Left ventricle myocardium inferior (tissue), 1 donor: ENCODE data around the gene MEGF11. TPM values are rescaled to one million over a fixed set of nuclear protein-coding genes. Genes with fewer than 3 reads are reported as not detected.

ENCODE experiments used
- DNase-seq: peaks from one replicate; pipeline ENCODE4 v3.0.0-alpha.2; 2020
- H3K27ac ChIP-seq: fragments of 200-600 bp; replicated peaks from 2 replicates; pipeline ENCODE4 v1.8.0; 2021
- H3K27me3 ChIP-seq: fragments of 200-600 bp; 2 replicates; pipeline ENCODE4 v1.8.0; 2021; ENCODE audit warnings: low read depth
- H3K36me3 ChIP-seq: fragments of 200-600 bp; 2 replicates; pipeline ENCODE4 v1.8.0; 2021
- H3K4me1 ChIP-seq: fragments of 200-600 bp; 2 replicates; pipeline ENCODE4 v1.8.0; 2021
- H3K4me3 ChIP-seq: fragments of 200-600 bp; 2 replicates; pipeline ENCODE4 v1.8.0; 2021; ENCODE audit warnings: mild to moderate bottlenecking, moderate library complexity
- H3K9me3 ChIP-seq: fragments of 200-600 bp; replicated peaks from 2 replicates; pipeline ENCODE4 v1.8.0; 2021
- intact Hi-C: fragments of 100-400 bp; cut with micrococcal nuclease; formaldehyde crosslinking; loops from one replicate; pipeline ENCODE4 v1.11.0; 2022
- total RNA-seq: library from RNA; stranded (reverse); fragmentation: NEBNext Ultra II Directional; extraction: Animal tissue kit (Norgen Biotek cat#: 25700); gene quantifications from one replicate; pipeline ENCODE4 v1.2.1, GENCODE V29; 2021
- TF ChIP-seq, protein P1 (sequence below): fragments of 200-600 bp; IDR thresholded peaks from 2 replicates; pipeline ENCODE4 v1.8.0; 2021; ENCODE audit warnings: antibody characterized with exemption, mild to moderate bottlenecking, borderline replicate concordance
- donor health status: DM: no; HTN: yes; CAD: no; lungs with severe emphysema.

Gene MEGF11
- total RNA-seq, 1 donor from 2014 or later: not detected

DNA sequence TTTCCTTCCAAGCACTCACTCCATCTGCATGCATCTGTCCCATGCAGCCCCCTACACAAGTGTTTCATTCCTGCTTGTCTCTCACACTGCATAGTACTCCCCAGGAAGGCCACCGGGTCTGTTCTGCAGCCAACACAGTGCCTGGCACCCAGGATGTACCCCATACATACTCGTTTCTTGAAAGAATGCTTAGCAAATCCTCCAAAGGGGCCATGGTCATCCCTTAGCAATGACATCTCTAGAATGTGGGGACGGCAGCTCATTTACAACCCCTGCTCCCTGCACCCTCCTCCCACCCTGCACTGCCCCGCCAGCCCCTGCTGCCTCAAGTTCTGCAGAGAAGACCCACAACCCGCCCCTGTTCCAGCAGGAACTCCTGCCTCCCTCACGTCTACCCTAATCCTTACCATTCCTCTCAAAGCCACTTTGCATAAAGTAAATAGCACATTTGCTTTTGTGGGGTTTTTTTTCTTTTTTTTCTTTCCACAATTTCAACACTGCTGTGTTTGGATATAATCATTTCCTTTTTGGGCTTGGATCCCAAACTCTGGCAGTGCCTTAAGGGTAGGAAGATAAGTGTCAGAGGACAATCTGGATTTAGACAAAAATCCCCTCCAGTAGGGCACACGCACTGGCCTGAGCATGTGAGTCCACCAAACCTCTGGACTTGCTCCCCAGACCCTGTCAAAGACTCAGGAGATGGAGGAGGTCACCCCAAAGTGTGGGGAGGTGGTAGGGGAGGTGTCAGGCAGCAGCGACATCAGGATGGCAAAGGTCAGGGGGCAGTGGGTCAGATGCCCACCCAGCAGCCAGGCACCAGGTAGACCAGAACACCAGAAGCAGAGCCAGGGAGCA lies 68.4 kb downstream of the MEGF11 start:
- intact Hi-C loops: no loop called here
- Histone ChIP-seq H3K27me3 (peaks cover 94% of the 10 kb centered on the region), H3K9me3 (no peaks in the 10 kb centered on the region), H3K36me3 (no peaks in the 10 kb centered on the region), H3K4me1 (no peaks in the 10 kb centered on the region), H3K27ac (no peak overlapping the region), H3K4me3 (no peak overlapping the region)
- TF ChIP-seq, protein P1, sequence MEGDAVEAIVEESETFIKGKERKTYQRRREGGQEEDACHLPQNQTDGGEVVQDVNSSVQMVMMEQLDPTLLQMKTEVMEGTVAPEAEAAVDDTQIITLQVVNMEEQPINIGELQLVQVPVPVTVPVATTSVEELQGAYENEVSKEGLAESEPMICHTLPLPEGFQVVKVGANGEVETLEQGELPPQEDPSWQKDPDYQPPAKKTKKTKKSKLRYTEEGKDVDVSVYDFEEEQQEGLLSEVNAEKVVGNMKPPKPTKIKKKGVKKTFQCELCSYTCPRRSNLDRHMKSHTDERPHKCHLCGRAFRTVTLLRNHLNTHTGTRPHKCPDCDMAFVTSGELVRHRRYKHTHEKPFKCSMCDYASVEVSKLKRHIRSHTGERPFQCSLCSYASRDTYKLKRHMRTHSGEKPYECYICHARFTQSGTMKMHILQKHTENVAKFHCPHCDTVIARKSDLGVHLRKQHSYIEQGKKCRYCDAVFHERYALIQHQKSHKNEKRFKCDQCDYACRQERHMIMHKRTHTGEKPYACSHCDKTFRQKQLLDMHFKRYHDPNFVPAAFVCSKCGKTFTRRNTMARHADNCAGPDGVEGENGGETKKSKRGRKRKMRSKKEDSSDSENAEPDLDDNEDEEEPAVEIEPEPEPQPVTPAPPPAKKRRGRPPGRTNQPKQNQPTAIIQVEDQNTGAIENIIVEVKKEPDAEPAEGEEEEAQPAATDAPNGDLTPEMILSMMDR: no peak
- no peak for DNase-seq

DNA sequence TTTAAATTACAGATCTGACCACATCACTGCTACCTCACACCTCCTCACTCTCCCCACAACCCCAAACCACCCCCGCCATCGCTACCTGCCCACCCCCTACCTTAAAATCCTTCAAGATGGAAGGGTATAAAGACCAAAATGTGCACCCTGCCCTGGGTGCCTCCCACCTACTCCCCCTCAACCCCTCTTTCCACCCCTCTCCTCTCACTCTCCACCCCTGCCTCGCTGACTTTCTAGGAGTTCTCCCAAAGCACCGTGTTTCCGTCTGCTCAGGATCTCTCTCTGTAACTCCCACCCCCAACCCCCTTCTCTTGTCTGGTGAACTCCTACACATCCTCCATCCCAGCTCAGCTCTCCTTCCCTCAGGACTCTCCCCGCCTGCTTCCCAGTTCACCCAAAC lies 69.1 kb downstream of the MEGF11 start:
- intact Hi-C loops: no loop called here
- Histone ChIP-seq H3K4me3 (no peak overlapping the region), H3K36me3 (no peaks in the 10 kb centered on the region), H3K4me1 (no peaks in the 10 kb centered on the region), H3K27ac (no peak overlapping the region), H3K27me3 (peaks cover 94% of the 10 kb centered on the region), H3K9me3 (no peaks in the 10 kb centered on the region)
- TF ChIP-seq, protein P1: no peak
- no peak for DNase-seq

DNA sequence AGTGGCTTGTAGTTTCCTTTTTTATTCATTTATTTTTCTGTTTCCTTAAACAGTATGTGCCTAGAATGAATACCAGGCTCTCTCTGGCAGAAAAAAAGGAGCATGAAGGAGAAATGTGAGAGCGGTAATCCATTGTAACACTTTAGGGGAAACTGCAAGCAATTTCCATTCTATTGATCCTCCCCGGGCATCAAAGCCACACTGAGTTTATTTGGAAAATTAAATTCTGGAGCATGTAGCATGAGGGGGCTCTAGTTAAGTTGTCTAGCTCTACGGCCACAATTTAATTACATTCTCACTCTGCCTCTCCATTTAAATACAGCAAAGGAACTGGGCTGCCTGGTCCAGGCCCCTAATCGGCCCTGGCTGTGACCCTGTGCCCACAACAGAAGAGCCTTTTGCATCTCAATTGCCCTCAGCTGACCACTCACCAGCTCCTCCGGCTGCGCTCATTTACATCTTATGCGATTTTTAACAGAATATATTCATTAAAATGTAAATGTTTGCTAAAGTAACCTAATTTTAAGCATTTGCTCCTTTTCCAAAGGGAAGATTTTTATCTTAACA lies 72.9 kb downstream of the MEGF11 start:
- Histone ChIP-seq H3K4me3 (no peak overlapping the region), H3K27ac (no peak overlapping the region), H3K27me3 (peaks cover 91% of the 10 kb centered on the region), H3K9me3 (no peaks in the 10 kb centered on the region), H3K36me3 (no peaks in the 10 kb centered on the region), H3K4me1 (no peaks in the 10 kb centered on the region)
- TF ChIP-seq, protein P1: no peak
- intact Hi-C loops: no loop called here
- DNase-seq: no peak

DNA sequence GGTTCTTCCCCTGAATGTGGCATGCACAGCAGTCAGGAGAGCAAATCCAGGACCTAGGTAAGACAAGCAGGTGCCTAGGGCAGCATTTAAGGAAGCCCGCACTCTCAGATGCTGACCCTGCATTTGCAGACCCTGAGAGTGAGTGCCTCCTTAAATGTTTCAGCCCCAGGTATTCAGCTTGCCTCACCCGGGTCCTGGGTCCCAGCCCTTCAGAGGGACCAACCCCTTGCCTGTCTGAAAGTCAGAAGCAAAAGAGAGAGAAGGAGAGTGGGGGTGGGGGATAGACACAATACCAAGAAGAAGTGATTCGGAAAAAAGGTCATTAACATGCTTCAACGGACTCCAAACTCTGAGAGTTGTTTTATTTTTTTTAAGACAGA lies 75.0 kb downstream of the MEGF11 start:
- TF ChIP-seq, protein P1: no peak
- no peak for DNase-seq
- intact Hi-C loops: no loop called here
- no peaks in the 10 kb centered on the region for H3K4me1 ChIP-seq
- H3K27me3 ChIP-seq: peaks cover 89% of the 10 kb centered on the region
- H3K36me3 ChIP-seq: no peaks in the 10 kb centered on the region
- H3K4me3 ChIP-seq: no peak overlapping the region
- H3K9me3 ChIP-seq: no peaks in the 10 kb centered on the region
- no peak overlapping the region for H3K27ac ChIP-seq

DNA sequence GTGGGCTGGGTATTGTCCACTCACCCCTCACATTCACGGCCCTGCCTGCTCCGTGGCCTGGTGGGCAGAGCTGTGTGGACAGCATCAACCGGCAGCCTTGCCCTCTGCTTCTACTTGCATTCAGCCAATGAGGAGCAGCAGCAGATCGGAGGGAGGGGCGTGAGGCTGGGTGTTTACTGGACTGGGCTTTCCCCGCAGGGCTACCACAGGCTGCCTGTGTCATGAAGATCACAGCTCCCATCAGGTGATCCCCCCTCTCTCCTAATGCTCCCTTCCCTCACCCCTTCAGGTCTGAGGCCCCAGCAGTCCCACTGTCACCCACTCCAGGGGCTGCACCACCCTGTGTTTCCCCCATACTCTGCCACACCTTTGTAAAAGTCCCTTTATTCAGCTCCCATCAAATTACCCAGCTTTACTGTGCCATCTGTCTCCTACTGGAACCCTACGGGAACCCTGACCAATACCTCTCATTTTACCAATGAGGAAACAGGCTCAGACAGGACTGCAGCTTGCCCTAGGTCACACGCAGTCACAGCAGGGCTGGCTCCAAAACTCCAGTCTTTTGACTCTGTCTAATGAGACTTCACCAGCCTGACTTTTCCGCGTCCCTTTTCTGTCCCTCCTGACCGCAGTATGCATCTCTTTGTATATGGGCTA lies 81.1 kb downstream of the MEGF11 start:
- TF ChIP-seq, protein P1: no peak
- no peaks in the 10 kb centered on the region for H3K4me1 ChIP-seq
- no peaks in the 10 kb centered on the region for H3K36me3 ChIP-seq
- H3K27ac ChIP-seq: no peak overlapping the region
- no peaks in the 10 kb centered on the region for H3K9me3 ChIP-seq
- intact Hi-C loops: no loop called here
- no peak overlapping the region for H3K4me3 ChIP-seq
- peaks cover 64% of the 10 kb centered on the region for H3K27me3 ChIP-seq
- no peak for DNase-seq
